GM23248 (cell line): ENCODE data around the gene WHRN. TPM values are rescaled to one million over a fixed set of nuclear protein-coding genes. Genes with fewer than 3 reads are reported as not detected.

Experiments
- DNase-seq: peaks from one replicate; pipeline ENCODE4 v3.0.0-alpha.2; 2015
- H2AFZ ChIP-seq: fragments of 200-600 bp; sonication (generic); 2 replicates; pipeline ENCODE4 v1.6.1; 2016; ENCODE audit warnings: antibody characterized with exemption
- H3F3A ChIP-seq: fragments of 200-600 bp; sonication (generic); 2 replicates; pipeline ENCODE4 v1.6.1; 2016; ENCODE audit warnings: mild to moderate bottlenecking, antibody characterized with exemption, mixed run types; ENCODE audit not compliant: insufficient read depth
- H3K27ac ChIP-seq: fragments of 200-600 bp; sonication (generic); 2 replicates; pipeline ENCODE4 v1.5.1; 2016; ENCODE audit warnings: mild to moderate bottlenecking
- H3K27me3 ChIP-seq: fragments of 200-600 bp; sonication (generic); replicated peaks from 2 replicates; pipeline ENCODE4 v1.6.1; 2016; ENCODE audit warnings: mild to moderate bottlenecking; ENCODE audit not compliant: insufficient read depth
- H3K36me3 ChIP-seq: fragments of 200-600 bp; sonication (generic); 2 replicates; pipeline ENCODE4 v1.6.1; 2016; ENCODE audit warnings: low read depth, mild to moderate bottlenecking
- H3K4me1 ChIP-seq: fragments of 200-600 bp; sonication (generic); 2 replicates; pipeline ENCODE4 v1.6.1; 2016; ENCODE audit warnings: mild to moderate bottlenecking; ENCODE audit not compliant: insufficient read depth
- H3K4me2 ChIP-seq: fragments of 200-600 bp; sonication (generic); one replicate; pipeline ENCODE4 v1.6.1; 2016; ENCODE audit warnings: mild to moderate bottlenecking; ENCODE audit not compliant: unreplicated experiment
- H3K4me3 ChIP-seq: fragments of 200-600 bp; sonication (generic); 2 replicates; pipeline ENCODE4 v1.5.1; 2016; ENCODE audit warnings: mild to moderate bottlenecking
- H3K79me2 ChIP-seq: fragments of 200-600 bp; sonication (generic); 2 replicates; pipeline ENCODE4 v1.6.1; 2016; ENCODE audit warnings: mild to moderate bottlenecking; ENCODE audit not compliant: insufficient read depth
- H3K9ac ChIP-seq: fragments of 200-600 bp; sonication (generic); 2 replicates; pipeline ENCODE4 v1.6.1; 2016; ENCODE audit warnings: mild to moderate bottlenecking
- H3K9me2 ChIP-seq: fragments of 200-600 bp; sonication (generic); 2 replicates; pipeline ENCODE4 v1.6.1; 2016; ENCODE audit warnings: mixed run types, mild to moderate bottlenecking, moderate library complexity; ENCODE audit not compliant: insufficient read depth
- H3K9me3 ChIP-seq: fragments of 200-600 bp; sonication (generic); one replicate; pipeline ENCODE4 v1.6.1; 2017; ENCODE audit warnings: low read depth
- H4K20me1 ChIP-seq: fragments of 200-600 bp; sonication (generic); 2 replicates; pipeline ENCODE4 v1.6.0; 2016; ENCODE audit not compliant: insufficient read depth
- EZH2 ChIP-seq: fragments of 200-600 bp; sonication (generic); IDR thresholded peaks from 2 replicates; pipeline ENCODE4 v1.6.1; 2018; ENCODE audit warnings: antibody characterized with exemption, mild to moderate bottlenecking; ENCODE audit not compliant: insufficient read depth, poor library complexity, severe bottlenecking
- EZH2phosphoT487 ChIP-seq: fragments of 200-600 bp; sonication (generic); IDR thresholded peaks from 2 replicates; pipeline ENCODE4 v1.6.1; 2018; ENCODE audit warnings: antibody characterized with exemption, moderate library complexity, mild to moderate bottlenecking, low read depth; ENCODE audit not compliant: insufficient read depth
- WGBS, 2 experiments: methylation state at CpG; one replicate each; pipeline ENCODE4 v1.1.6; 2015 to 2017; ENCODE audit warnings: low lambda C conversion rate in 2 of 2, low coverage in 1 of 2; ENCODE audit errors: missing lambda C conversion rate in 2 of 2; 5-methylcytosine and 5-hydroxymethylcytosine counted together
- in situ Hi-C: fragments of 300-500 bp; cut with MboI; formaldehyde crosslinking; loops from 2 replicates; pipeline ENCODE4 v1.15.0; 2020
- polyA plus RNA-seq: library from polyadenylated mRNA; unstranded; fragments of >200 nt; fragmentation: Nextera tagmentation; extraction: Ambion mirVana; gene quantifications from 2 replicates; pipeline ENCODE4 v1.2.1, GENCODE V29; 2016
- total RNA-seq: library from RNA; depleted of rRNA; stranded (reverse); fragments of >200 nt; shearing (Covaris generic); gene quantifications from 2 replicates; pipeline ENCODE4 v1.2.3, GENCODE V29; 2014

Gene WHRN
- total and polyA plus RNA-seq, 2 experiments from 2014 or later = 0.76 to 1.5 TPM

GRCh38 chr9:114493521-114494184 lies 11.6 kb downstream of the WHRN start:
- H3K4me1 ChIP-seq = no peaks in the 10 kb centered on the region
- no peaks in the 10 kb centered on the region for H3K79me2 ChIP-seq
- no peaks in the 10 kb centered on the region for H3K36me3 ChIP-seq
- in situ Hi-C loops = no loop called here
- H3K9ac ChIP-seq = no peak overlapping the region
- no peaks in the 10 kb centered on the region for H3F3A ChIP-seq
- no peaks in the 10 kb centered on the region for H3K9me3 ChIP-seq
- no peak overlapping the region for H3K27ac ChIP-seq
- DNase-seq = no peak
- no peak overlapping the region for H3K4me2 ChIP-seq
- TF ChIP-seq EZH2 (no peak), EZH2phosphoT487 (no peak)
- no peak overlapping the region for H2AFZ ChIP-seq
- no peaks in the 10 kb centered on the region for H4K20me1 ChIP-seq
- H3K27me3 ChIP-seq = no peaks in the 10 kb centered on the region
- H3K9me2 ChIP-seq = no peaks in the 10 kb centered on the region
- H3K4me3 ChIP-seq = no peak overlapping the region
- WGBS, 2 experiments = 88 to 89% methylated on average over 8 of the region's 8 CpGs

DNA sequence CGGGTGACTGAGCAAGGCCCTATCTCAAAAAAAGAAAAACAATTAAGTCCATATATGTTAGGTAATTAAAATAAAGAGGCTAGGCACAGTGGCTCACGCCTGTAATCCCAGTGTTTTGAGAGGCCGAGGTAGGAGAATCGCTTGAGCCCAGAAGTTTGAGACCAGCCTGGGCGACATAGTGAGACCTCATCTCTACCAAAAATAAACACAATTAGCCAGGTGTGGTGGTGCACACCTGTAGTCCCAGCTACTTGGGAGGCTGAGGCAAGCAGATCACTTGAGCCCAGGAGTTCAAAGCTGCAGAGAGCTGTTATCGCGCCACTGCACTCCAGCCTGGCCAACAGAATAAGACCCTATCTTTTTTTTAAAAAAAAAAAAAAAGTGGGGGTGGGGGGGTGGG lies 12.3 kb downstream of the WHRN start:
- in situ Hi-C loops = no loop called here
- H3K36me3 ChIP-seq = no peaks in the 10 kb centered on the region
- TF ChIP-seq EZH2phosphoT487 (no peak), EZH2 (no peak)
- WGBS, 2 experiments = 89 to 93% methylated on average over 7 of the region's 7 CpGs
- H3K9me3 ChIP-seq = no peaks in the 10 kb centered on the region
- no peak overlapping the region for H2AFZ ChIP-seq
- H3K79me2 ChIP-seq = no peaks in the 10 kb centered on the region
- H3K4me3 ChIP-seq = no peak overlapping the region
- H4K20me1 ChIP-seq = no peaks in the 10 kb centered on the region
- no peak overlapping the region for H3K27ac ChIP-seq
- H3K9me2 ChIP-seq = no peaks in the 10 kb centered on the region
- no peak for DNase-seq
- H3K4me1 ChIP-seq = no peaks in the 10 kb centered on the region
- H3F3A ChIP-seq = no peaks in the 10 kb centered on the region
- no peak overlapping the region for H3K9ac ChIP-seq
- H3K4me2 ChIP-seq = no peak overlapping the region
- H3K27me3 ChIP-seq = no peaks in the 10 kb centered on the region

DNA sequence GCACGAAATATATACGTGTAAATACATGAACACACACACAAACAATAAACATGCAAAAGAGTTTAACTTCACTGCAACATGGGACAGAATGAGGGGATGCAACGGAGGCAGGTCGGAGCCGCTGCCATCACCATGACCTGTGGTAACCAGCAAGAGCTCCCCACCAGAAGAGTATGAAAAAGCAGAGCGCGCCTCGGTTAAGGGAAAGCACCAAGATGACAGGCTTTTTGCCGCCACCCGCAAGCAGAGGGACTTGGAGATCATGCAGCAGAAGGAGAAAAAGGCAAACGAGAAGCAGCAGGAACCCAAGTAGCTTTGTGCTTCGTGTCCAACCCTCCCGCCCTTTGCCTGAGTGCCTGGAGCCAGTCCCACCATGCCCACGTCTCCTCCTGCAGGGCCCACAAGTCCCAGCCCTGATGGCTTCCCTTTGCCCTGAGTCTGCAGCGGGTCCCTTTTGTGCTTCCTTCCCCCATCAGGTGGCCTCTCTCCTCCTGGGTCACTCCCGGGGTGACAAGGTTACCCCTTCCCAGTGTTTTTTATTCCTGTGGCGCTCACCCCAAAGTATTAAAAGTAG lies 13.8 kb downstream of the WHRN start:
- Histone ChIP-seq H3K4me1 (no peaks in the 10 kb centered on the region), H3K9ac (no peak overlapping the region), H3K9me2 (no peaks in the 10 kb centered on the region), H3K79me2 (no peaks in the 10 kb centered on the region), H3F3A (no peaks in the 10 kb centered on the region), H3K27me3 (no peaks in the 10 kb centered on the region), H3K9me3 (no peaks in the 10 kb centered on the region), H4K20me1 (no peaks in the 10 kb centered on the region), H3K4me2 (no peak overlapping the region), H2AFZ (no peak overlapping the region), H3K27ac (no peak overlapping the region), H3K36me3 (no peaks in the 10 kb centered on the region), H3K4me3 (no peak overlapping the region)
- WGBS, 2 experiments = 87 to 92% methylated on average over 17 of the region's 17 CpGs
- no peak for DNase-seq
- in situ Hi-C loops = no loop called here
- TF ChIP-seq EZH2 (no peak), EZH2phosphoT487 (no peak)

DNA sequence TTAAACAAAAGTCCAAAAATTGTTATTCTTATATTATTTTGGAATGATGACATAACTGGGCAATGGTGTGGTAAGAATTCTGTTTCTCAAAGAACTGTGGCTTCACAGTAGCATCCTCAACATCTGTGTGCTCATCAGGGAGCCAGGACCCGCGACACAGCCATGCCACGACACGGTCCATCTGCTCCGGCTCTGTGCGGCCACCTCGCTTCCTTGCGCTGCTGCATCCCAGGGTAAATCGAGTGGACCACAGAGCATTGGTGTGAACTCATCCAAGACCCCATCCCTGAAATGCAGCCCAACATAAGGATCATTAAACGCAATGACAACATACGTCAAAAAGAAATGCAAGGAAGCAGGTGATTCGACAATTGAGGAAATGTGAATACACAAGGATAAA lies 15.3 kb downstream of the WHRN start:
- in situ Hi-C loops = no loop called here

More for the DNA sequence above, 15.3 kb downstream of the WHRN start:
- Histone ChIP-seq H3K27me3 (no peaks in the 10 kb centered on the region), H3F3A (no peaks in the 10 kb centered on the region), H3K4me3 (no peak overlapping the region), H3K9ac (no peak overlapping the region), H3K4me1 (peaks cover 6% of the 10 kb centered on the region; the same call in 1 of the 2 replicates), H3K79me2 (no peaks in the 10 kb centered on the region), H4K20me1 (no peaks in the 10 kb centered on the region), H3K9me3 (no peaks in the 10 kb centered on the region), H2AFZ (no peak overlapping the region), H3K4me2 (no peak overlapping the region), H3K27ac (no peak overlapping the region), H3K36me3 (no peaks in the 10 kb centered on the region), H3K9me2 (no peaks in the 10 kb centered on the region)
- TF ChIP-seq EZH2 = no peak
- TF ChIP-seq EZH2phosphoT487 = no peak
- no peak for DNase-seq
- 91% methylated on average over 12 of the region's 12 CpGs for WGBS, 2 experiments
